Stimulated activated naive CD8-positive, alpha-beta T cell treated with anti-CD3 and anti-CD28 coated beads, Interleukin-15, Interleukin-2, amounts not matched to agents 100 ng/mL and 50 ng/mL, for 24 hours (primary cell): ENCODE measurements around the gene TEDC1.

ENCODE experiments used
- H3K27ac Mint-ChIP-seq: one replicate; pipeline ENCODE4 v1.8.0; 2021; ENCODE audit warnings: mild to moderate bottlenecking, mixed read lengths
- H3K27me3 Mint-ChIP-seq: one replicate; pipeline ENCODE4 v1.8.0; 2021; ENCODE audit warnings: mixed read lengths
- H3K36me3 Mint-ChIP-seq: one replicate; pipeline ENCODE4 v1.8.0; 2021; ENCODE audit warnings: low read depth, mixed read lengths
- H3K4me1 Mint-ChIP-seq: one replicate; pipeline ENCODE4 v1.8.0; 2021; ENCODE audit warnings: low read depth, mixed read lengths
- H3K4me3 Mint-ChIP-seq: one replicate; pipeline ENCODE4 v1.8.0; 2021; ENCODE audit warnings: mild to moderate bottlenecking, mixed read lengths
- H3K9me3 Mint-ChIP-seq: one replicate; pipeline ENCODE4 v1.8.0; 2021; ENCODE audit warnings: mixed read lengths

The TEDC1 gene

DNA sequence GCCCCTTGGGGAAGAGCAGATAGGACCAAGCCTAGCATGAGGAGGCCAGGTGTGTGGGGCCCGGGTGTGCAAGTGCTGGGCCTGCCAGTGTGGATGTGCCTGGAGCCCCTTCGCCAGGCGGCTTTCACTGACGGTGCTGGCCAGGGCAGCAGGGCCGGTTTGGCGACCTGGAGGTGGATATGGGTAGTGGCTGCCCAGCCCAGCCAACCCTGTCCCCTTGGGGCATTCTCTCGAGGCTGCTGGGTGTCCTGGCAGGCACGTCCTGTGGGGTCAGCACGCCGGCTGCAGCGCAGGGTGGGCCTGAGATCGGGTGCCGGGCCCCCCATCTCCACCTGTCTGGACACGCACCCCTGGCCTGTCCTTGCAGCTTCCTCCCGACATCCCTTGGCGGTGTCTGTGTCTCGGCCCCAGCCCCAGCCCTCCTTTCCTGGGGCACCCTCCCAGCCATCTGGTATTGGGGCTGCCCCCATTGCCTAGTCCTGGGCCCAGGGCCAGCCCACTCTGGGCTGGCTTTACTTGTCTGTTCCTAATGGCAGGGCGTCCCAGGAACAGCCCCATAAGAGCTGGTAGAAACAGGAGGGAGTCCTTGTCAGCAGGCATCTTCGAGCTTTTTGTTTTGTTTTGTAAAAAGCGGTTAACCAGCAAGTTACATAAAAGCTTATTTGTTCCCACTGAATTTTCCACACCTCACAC lies 23.7 kb upstream of the TEDC1 start:
- Mint-ChIP-seq H3K27me3 (no peaks in the 10 kb centered on the region), H3K36me3 (no peaks in the 10 kb centered on the region), H3K4me3 (no peak overlapping the region), H3K4me1 (no peaks in the 10 kb centered on the region), H3K27ac (no peak overlapping the region), H3K9me3 (no peaks in the 10 kb centered on the region)

DNA sequence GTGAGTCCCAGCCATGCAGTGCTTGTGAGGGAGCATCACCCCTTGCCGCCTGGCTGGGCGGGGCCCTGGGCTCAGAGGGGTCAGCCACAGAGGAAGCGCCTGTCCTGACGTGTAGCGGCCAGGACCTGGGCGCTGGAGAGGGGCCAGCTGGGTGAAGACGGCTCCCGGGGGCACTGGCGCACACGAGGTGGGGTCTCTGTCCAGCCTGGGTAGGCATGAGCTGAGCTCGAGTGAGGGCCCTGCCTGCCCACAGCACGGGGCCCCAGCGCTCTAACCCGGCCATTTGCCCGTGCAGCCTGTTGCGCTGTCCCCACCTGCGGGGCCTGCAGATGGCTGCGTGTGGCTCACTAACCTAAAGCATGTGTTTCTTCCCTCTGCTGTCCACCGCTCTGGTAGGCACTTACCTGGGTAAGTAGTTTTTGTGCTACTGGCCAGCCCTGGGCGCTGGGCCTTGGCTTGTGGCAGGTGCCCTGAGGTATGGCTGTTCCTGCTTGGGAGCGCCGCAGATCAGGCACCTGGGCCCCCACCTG lies 23.0 kb upstream of the TEDC1 start:
- Mint-ChIP-seq H3K9me3 (no peaks in the 10 kb centered on the region), H3K4me3 (no peak overlapping the region), H3K27me3 (no peaks in the 10 kb centered on the region), H3K4me1 (no peaks in the 10 kb centered on the region), H3K27ac (no peak overlapping the region), H3K36me3 (no peaks in the 10 kb centered on the region)

DNA sequence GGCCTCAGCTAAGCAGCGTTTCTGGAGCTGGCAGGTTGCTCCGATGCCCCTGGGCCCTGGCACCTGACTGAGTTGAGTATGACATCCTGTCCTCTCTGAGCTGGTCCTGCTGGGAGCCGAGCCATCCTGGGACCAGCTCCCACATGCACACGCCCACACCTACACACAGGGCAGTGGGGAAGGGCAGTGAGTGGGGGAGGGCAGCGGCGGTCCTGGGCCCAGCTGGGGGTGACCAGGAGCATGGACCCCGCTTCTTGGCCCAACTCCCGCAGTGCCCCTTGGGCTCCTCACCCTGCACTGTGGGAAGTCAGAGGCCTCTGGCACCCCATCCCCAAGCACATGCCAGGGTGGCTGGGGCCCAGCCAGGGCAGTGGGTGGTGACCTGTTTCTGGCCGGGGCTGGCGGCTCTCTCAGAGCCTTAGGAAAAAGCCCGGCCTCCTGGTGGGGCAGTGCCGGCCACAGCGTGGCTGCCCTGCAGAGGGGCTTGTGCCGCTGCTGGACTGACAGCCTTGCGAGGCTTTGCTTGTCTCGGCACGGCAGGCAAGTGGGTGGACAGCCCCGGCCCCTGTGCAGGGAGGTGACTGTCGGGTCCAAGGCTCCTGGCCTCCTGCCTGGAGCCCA lies 22.3 kb upstream of the TEDC1 start:
- Mint-ChIP-seq H3K27me3 (no peaks in the 10 kb centered on the region), H3K27ac (no peak overlapping the region), H3K4me1 (no peaks in the 10 kb centered on the region), H3K36me3 (no peaks in the 10 kb centered on the region), H3K9me3 (no peaks in the 10 kb centered on the region), H3K4me3 (no peak overlapping the region)

DNA sequence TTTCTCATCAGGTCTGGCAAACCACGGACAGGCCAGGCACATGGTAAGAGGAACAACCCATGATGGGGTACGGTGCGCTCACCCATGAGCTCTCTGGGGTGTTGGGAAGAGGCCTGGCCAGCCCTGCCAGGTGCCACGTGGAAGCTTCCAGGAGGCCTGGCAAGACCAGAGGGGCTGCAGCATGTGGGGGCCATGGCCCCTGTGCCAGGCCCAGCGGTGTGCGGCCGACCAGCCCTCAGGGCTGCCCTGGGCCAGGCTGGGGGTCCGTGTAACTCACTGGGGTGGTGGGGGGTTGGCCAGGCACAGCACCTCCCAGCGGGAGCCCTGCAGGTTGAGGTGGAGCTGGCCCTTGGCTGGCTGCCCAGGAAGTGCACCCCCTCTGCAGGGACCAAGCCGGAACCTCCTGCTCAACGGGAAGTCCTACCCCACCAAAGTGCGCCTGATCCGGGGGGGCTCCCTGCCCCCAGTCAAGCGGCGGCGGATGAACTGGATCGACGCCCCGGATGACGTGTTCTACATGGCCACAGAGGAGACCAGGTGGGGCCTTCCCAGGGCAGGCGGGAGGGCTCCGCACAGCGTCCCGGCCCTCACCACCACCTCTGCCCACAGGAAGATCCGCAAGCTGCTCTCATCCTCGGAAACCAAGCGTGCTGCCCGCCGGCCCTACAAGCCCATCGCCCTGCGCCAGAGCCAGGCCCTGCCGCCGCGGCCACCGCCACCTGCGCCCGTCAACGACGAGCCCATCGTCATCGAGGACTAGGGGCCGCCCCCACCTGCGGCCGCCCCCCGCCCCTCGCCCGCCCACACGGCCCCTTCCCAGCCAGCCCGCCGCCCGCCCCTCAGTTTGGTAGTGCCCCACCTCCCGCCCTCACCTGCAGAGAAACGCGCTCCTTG lies 21.3 kb upstream of the TEDC1 start:
- Mint-ChIP-seq H3K4me1 (no peaks in the 10 kb centered on the region), H3K4me3 (no peak overlapping the region), H3K36me3 (no peaks in the 10 kb centered on the region), H3K9me3 (no peaks in the 10 kb centered on the region), H3K27ac (no peak overlapping the region), H3K27me3 (no peaks in the 10 kb centered on the region)

DNA sequence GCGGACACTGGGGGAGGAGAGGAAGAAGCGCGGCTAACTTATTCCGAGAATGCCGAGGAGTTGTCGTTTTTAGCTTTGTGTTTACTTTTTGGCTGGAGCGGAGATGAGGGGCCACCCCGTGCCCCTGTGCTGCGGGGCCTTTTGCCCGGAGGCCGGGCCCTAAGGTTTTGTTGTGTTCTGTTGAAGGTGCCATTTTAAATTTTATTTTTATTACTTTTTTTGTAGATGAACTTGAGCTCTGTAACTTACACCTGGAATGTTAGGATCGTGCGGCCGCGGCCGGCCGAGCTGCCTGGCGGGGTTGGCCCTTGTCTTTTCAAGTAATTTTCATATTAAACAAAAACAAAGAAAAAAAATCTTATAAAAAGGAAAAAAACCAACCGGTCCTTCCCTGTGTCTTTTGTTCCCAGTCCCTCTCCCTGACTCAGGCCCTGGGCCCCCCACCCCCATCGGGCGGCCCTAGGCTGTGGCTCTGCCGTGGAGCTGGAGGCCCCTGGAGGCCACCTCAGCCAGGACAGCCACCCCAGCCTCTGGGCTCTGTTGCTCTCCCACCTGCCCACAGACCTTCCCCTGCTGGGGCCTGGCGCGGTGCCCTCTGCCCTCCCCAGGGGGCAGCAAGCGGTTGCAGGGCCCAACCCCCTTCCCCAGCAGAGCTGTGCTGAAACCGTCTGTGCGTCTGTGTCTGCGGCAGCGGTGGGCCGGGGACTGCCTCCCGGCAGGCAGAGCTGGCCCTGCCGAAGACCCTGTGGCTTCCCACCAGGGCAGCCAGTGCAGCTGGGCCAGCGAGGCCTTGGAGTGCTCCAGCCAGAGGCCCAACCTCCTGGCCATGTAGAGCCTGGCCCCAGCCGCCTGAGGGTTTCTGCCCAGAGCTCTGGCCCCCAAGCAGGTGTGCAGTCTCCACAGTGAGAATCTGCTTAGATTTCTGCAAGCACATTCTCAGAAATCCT lies 20.4 kb upstream of the TEDC1 start:
- Mint-ChIP-seq H3K9me3 (no peaks in the 10 kb centered on the region), H3K36me3 (no peaks in the 10 kb centered on the region), H3K27me3 (no peaks in the 10 kb centered on the region), H3K4me1 (no peaks in the 10 kb centered on the region), H3K27ac (no peak overlapping the region), H3K4me3 (no peak overlapping the region)

DNA sequence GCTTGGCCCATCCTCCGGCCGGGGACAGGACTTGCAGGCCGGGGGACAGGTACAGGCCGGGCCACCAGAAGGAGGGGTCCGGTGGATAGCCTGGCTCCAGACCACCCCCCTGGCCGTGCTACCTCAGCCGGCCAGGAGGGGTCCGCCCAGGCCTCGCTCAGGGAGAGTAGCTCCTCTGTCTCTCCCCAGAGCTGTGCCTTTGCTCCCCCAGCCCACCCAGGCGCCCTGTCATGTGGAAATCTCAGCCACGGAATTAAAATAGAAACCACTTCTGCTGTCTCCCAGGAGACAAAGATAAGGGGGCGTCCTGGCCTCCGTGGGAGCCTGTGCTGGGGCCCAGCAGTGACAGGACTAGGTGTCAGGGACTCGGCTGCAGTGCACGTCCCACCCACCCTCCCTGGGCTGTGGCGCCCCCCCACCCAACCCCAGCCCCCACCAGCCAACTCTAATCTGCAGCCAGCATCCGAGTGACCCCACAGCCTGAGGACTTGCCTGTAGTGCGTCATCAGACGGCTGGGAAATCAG lies 19.7 kb upstream of the TEDC1 start:
- H3K27ac Mint-ChIP-seq = no peak overlapping the region
- no peaks in the 10 kb centered on the region for H3K9me3 Mint-ChIP-seq
- peaks cover 1% of the 10 kb centered on the region for H3K27me3 Mint-ChIP-seq
- no peaks in the 10 kb centered on the region for H3K4me1 Mint-ChIP-seq
- no peak overlapping the region for H3K4me3 Mint-ChIP-seq
- H3K36me3 Mint-ChIP-seq = no peaks in the 10 kb centered on the region

DNA sequence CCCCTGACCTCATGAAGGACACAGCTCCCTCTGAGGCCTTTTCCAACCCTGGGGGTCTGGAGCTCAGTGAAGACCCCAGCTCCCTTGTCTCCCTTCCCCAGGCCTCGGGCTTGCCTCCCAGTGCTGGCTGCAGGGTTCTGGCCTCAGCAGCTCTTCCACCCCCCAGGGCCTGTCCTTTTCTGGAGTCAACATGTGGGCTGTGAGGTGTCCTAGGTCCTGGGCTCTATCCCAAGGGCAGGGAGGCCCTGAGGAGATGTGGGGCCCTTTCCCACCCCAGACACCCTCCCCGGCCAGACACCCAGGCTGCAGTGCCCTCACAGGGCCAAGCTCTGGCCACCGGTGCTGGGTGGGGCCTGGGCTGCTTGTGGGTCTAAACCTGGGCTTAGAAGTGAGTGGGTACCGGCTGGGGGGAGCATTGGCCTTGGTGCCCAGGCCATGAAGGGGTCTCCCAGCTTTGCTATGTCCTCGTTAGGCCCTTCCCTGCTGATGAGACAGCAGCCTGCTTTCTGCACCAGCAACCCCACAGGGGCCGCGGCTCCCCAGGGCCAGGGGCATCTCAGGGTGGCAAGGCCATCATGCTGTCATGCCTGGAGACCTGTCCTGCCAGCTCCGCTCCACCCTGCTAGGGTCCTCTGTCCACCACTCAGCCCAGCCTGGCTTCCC lies 19.1 kb upstream of the TEDC1 start:
- H3K36me3 Mint-ChIP-seq = no peaks in the 10 kb centered on the region
- H3K9me3 Mint-ChIP-seq = no peaks in the 10 kb centered on the region
- H3K4me1 Mint-ChIP-seq = no peaks in the 10 kb centered on the region
- no peak overlapping the region for H3K4me3 Mint-ChIP-seq
- H3K27ac Mint-ChIP-seq = no peak overlapping the region
- peaks cover 5% of the 10 kb centered on the region for H3K27me3 Mint-ChIP-seq

DNA sequence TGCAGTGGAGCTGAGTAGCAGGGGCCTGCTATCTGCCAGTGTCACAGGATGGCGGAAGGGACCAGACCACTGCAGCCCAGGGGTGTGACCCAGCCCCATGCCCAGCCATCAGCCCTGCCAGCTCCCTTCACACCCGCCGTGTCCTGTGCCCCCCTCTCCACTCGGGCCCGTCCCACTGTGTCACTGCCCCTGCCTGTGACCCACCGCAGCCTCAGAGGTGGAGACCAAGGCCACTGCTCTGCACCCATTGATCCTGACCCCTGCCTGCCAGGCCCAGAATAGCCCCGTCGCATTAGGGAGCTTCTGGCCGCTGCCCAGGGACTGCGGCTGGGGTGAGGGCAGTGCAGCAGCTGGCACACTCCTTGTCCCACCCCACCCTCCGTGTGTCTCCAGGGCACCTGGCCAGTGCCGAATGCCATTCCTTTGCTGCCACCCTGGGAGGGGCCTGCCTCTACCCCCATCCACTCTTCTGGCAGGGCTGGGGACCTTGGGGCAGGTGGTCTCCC lies 18.5 kb upstream of the TEDC1 start:
- no peaks in the 10 kb centered on the region for H3K36me3 Mint-ChIP-seq
- no peaks in the 10 kb centered on the region for H3K9me3 Mint-ChIP-seq
- peaks cover 11% of the 10 kb centered on the region for H3K27me3 Mint-ChIP-seq
- no peak overlapping the region for H3K27ac Mint-ChIP-seq
- H3K4me1 Mint-ChIP-seq = peaks cover 5% of the 10 kb centered on the region
- no peak overlapping the region for H3K4me3 Mint-ChIP-seq

DNA sequence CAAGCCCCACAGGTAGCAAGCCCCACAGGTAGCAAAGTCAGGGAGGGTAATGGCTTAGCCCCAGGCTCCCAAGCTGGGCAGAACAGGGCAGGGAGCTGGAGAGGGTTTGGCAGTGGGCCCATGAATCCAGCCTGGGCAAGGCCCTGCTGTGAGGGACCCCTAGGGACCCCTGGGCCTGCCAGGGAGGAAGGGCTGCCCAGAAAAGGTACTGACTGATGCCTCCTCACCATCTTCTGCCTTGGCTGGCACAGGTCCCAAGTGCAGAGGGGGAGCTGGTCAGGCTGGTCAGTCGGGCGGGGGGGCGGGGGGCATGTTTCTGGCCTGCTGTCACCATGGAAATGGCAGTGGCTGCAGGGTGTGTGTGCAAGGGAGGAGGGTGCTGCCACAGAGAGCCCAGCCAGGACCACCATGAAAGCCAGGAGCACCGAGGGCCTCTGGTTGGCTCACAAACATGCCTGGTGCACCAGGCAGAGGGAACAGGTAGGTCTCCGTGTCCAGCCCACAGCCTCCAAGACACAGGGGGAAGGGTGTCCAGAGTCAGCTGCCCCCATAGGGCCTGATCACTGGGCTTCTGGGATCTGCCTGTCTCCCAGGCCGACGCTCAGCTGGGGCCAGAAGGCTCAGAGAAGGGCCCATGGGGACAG lies 17.9 kb upstream of the TEDC1 start:
- Mint-ChIP-seq H3K36me3 (no peaks in the 10 kb centered on the region), H3K27ac (no peak overlapping the region), H3K4me3 (no peak overlapping the region), H3K9me3 (no peaks in the 10 kb centered on the region), H3K27me3 (peaks cover 11% of the 10 kb centered on the region), H3K4me1 (peaks cover 5% of the 10 kb centered on the region)

DNA sequence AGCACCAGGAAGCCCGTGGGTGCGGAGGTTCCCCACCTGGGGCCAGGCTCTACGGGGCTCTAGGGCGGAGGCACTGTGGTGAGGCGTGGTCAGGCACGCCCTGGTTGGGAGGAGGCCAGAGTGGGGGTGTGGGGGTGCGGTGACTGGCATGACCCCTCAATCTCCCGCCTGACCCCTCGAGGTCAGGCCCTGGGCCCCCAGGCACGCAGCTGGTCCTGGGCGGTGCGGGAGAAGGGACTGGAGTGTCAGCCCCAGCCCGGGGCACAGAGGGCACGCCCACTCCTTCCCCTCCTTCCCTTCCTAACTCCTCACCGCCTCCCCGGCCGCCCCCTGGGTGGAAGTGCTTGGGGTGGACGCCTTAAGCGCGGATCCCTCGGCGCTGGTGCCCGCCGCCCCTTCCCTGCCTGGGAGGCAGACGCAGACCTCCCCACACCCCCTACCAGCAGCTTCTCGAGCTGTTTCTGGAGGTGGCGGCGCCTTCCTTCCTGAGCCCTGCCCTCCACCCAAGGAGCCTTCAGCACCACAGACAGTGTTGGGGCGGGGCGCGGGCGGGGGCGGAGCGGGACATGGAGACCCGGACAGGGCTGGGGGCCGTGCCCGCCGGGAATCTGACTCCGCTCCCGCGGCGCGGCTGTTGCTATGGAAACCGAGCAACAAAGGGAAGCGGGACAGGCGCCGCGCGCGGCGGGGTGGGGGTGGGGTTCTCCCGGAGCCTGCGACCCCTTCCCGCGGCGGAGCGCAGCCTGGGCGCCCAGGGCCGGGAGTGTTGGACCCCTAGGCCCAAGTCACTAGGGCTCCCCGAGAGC lies 17.2 kb upstream of the TEDC1 start:
- Mint-ChIP-seq H3K9me3 (no peaks in the 10 kb centered on the region), H3K36me3 (no peaks in the 10 kb centered on the region), H3K4me3 (peak overlapping the region; percentile 37), H3K27ac (no peak overlapping the region), H3K27me3 (peaks cover 11% of the 10 kb centered on the region), H3K4me1 (peaks cover 5% of the 10 kb centered on the region)

DNA sequence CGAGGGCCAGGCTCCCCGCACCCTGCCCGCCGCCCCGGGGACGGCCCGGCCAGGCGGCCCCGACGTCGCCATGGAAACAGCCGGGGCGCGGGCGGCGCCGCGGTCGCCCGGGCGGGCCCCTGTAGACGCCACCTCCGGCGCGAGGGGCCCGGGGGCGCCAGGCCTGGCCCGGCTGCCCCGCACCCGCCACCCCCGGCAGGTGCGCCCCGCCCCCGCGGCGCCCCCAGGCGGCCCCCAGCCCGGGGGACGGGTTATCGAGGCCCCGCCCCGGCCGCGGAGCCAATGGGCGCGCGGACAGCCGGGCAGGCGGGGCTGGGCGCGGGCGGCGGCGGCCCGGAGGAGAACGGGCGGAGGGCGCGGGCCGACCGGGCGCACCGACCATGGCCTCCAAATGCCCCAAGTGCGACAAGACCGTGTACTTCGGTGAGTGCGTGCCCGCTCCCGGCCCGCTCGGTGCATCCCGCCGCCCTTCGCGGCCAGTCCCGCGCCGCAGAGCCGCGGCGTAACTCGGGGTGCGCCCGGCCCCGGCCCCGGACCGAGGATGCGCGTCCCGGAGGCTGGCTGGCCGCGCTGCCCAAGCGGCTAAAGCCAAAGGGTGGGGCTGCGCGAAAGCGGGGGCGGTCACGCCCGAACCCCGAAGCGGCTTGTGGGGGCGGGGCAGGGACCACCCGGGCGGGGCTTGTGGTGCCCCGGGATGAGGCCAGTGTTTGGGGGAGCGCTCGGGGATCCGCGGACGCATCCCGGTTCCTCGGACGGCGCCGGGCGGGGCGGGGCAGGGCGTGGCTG lies 16.4 kb upstream of the TEDC1 start, which contains the start of gene CRIP2:
Gene CRIP2, plus strand, starts transcription at position 339 of the 786 bp plus-strand sequence. Its CDS starts 42 bp downstream, at position 381.
- H3K4me3 Mint-ChIP-seq = peak within 1 kb of the TSS; percentile 37
- peaks cover 11% of the 10 kb centered on the region for H3K27me3 Mint-ChIP-seq
- peaks cover 8% of the 10 kb centered on the region for H3K4me1 Mint-ChIP-seq
- no peaks in the 10 kb centered on the region for H3K36me3 Mint-ChIP-seq
- no peaks in the 10 kb centered on the region for H3K9me3 Mint-ChIP-seq
- H3K27ac Mint-ChIP-seq = no peak within 1 kb of the TSS
